Endodermal cell (in vitro differentiated cells): Measurements from ENCODE around the gene CCDC91. TPM values are rescaled to one million over a fixed set of nuclear protein-coding genes. Genes with fewer than 3 reads are reported as not detected.

Source experiments
- DNase-seq: peaks from one replicate; pipeline ENCODE4 v3.0.0-alpha.2; 2017
- H3K27ac ChIP-seq: 2 replicates; pipeline ENCODE4 v1.5.1; 2013; ENCODE audit warnings: mild to moderate bottlenecking, low read depth, low read length, moderate library complexity
- H3K27me3 ChIP-seq: 2 replicates; pipeline ENCODE4 v1.6.1; 2013; ENCODE audit warnings: mild to moderate bottlenecking, low read length, moderate library complexity; ENCODE audit not compliant: insufficient read depth, control insufficient read depth, poor library complexity, severe bottlenecking
- H3K36me3 ChIP-seq: 2 replicates; pipeline ENCODE4 v1.7.0; 2013; ENCODE audit warnings: mild to moderate bottlenecking, low read length, moderate library complexity; ENCODE audit not compliant: control insufficient read depth, insufficient read depth
- H3K4me1 ChIP-seq: one replicate; pipeline ENCODE4 v1.7.0; 2013; ENCODE audit warnings: low read length; ENCODE audit not compliant: control insufficient read depth, insufficient read depth
- H3K4me3 ChIP-seq: 2 replicates; pipeline ENCODE4 v1.5.1; 2013; ENCODE audit warnings: mild to moderate bottlenecking, low read length, moderate library complexity
- H3K9ac ChIP-seq: 2 replicates; pipeline ENCODE4 v1.6.1; 2013; ENCODE audit warnings: mild to moderate bottlenecking, low read length, moderate library complexity; ENCODE audit not compliant: poor library complexity, severe bottlenecking; ENCODE audit errors: extremely low read depth
- H3K9me3 ChIP-seq: 2 replicates; pipeline ENCODE4 v1.6.1; 2013; ENCODE audit warnings: mild to moderate bottlenecking, low read length, moderate library complexity; ENCODE audit not compliant: control insufficient read depth
- H3K27ac Mint-ChIP-seq: 2 replicates; pipeline ENCODE4 v1.8.0; 2020; ENCODE audit warnings: mixed read lengths
- H3K27me3 Mint-ChIP-seq: 2 replicates; pipeline ENCODE4 v1.8.0; 2021; ENCODE audit warnings: mild to moderate bottlenecking, mixed read lengths; ENCODE audit not compliant: insufficient read depth
- H3K36me3 Mint-ChIP-seq: 2 replicates; pipeline ENCODE4 v1.8.0; 2020; ENCODE audit warnings: low read depth, mixed read lengths
- H3K4me1 Mint-ChIP-seq: 2 replicates; pipeline ENCODE4 v1.8.0; 2020; ENCODE audit warnings: mixed read lengths
- H3K4me3 Mint-ChIP-seq: 2 replicates; pipeline ENCODE4 v1.8.0; 2020; ENCODE audit warnings: mild to moderate bottlenecking, moderate library complexity, mixed read lengths
- H3K9me3 Mint-ChIP-seq: 2 replicates; pipeline ENCODE4 v1.8.0; 2020; ENCODE audit warnings: mild to moderate bottlenecking, mixed read lengths
- CTCF ChIP-seq: fragments of 200-600 bp; sonication (generic); conservative IDR thresholded peaks from 2 replicates; pipeline ENCODE4 v1.5.0; 2021; ENCODE audit warnings: antibody characterized with exemption, mild to moderate bottlenecking
- WGBS, 2 experiments: methylation state at CpG; one replicate each; pipeline versions ENCODE4 v1.1.5 to v1.1.7; 2013; ENCODE audit warnings: missing lambda C conversion rate in 2 of 2, mixed read lengths in 1 of 2; ENCODE audit not compliant: insufficient coverage in 1 of 2, insufficient read length in 1 of 2; 5-methylcytosine and 5-hydroxymethylcytosine counted together
- total RNA-seq, 2 donors: library from RNA; stranded (reverse); fragmentation: NEBNext Ultra II Directional in 1 of 2; extraction: Animal tissue kit (Norgen Biotek cat#: 25700) in 1 of 2; gene quantifications; 2 replicates in 1 of 2; 3 replicates in 1 of 2; pipeline ENCODE4 v1.2.1, GENCODE V29; 2021

CCDC91 gene
- total RNA-seq, 2 donors from 2014 or later = 25.3 to 45.7 TPM

GRCh38 chr12:28443337-28443736 lies 253.1 kb downstream of the CCDC91 start:
- no peak overlapping the region for H3K4me3 Mint-ChIP-seq
- H3K4me1 Mint-ChIP-seq = peaks cover 19% of the 10 kb centered on the region
- Histone ChIP-seq H3K27me3 (no peaks in the 10 kb centered on the region), H3K4me3 (no peak overlapping the region), H3K27ac (no peak overlapping the region), H3K9ac (no peak overlapping the region), H3K4me1 (peaks cover 4% of the 10 kb centered on the region), H3K9me3 (no peaks in the 10 kb centered on the region), H3K36me3 (no peaks in the 10 kb centered on the region)
- H3K27ac Mint-ChIP-seq = no peak overlapping the region
- no peak for DNase-seq
- H3K27me3 Mint-ChIP-seq = no peaks in the 10 kb centered on the region
- TF ChIP-seq CTCF = no peak
- peaks cover 2% of the 10 kb centered on the region for H3K36me3 Mint-ChIP-seq
- H3K9me3 Mint-ChIP-seq = peaks cover 2% of the 10 kb centered on the region

GRCh38 chr12:28446031-28446430 lies 255.8 kb downstream of the CCDC91 start:
- DNase-seq = no peak
- Histone ChIP-seq H3K4me3 (no peak overlapping the region), H3K27me3 (no peaks in the 10 kb centered on the region), H3K9ac (no peak overlapping the region), H3K4me1 (peaks cover 4% of the 10 kb centered on the region), H3K9me3 (no peaks in the 10 kb centered on the region), H3K36me3 (no peaks in the 10 kb centered on the region), H3K27ac (no peak overlapping the region)
- Mint-ChIP-seq H3K27ac (no peak overlapping the region), H3K36me3 (peaks cover 2% of the 10 kb centered on the region), H3K9me3 (peaks cover 2% of the 10 kb centered on the region), H3K27me3 (no peaks in the 10 kb centered on the region), H3K4me3 (no peak overlapping the region), H3K4me1 (peaks cover 14% of the 10 kb centered on the region)
- TF ChIP-seq CTCF = no peak

GRCh38 chr12:28453686-28454085 lies 263.4 kb downstream of the CCDC91 start:
- Mint-ChIP-seq H3K36me3 (peaks cover 3% of the 10 kb centered on the region), H3K4me3 (no peak overlapping the region), H3K27me3 (no peaks in the 10 kb centered on the region), H3K9me3 (no peaks in the 10 kb centered on the region), H3K4me1 (peaks cover 6% of the 10 kb centered on the region), H3K27ac (no peak overlapping the region)
- 100% methylated on average over 2 to 3 of the region's 4 CpGs for WGBS, 2 experiments
- Histone ChIP-seq H3K27me3 (no peaks in the 10 kb centered on the region), H3K9me3 (no peaks in the 10 kb centered on the region), H3K4me3 (no peak overlapping the region), H3K36me3 (no peaks in the 10 kb centered on the region), H3K9ac (no peak overlapping the region), H3K4me1 (no peaks in the 10 kb centered on the region), H3K27ac (no peak overlapping the region)
- no peak for TF ChIP-seq CTCF
- DNase-seq = no peak
